ENCODE measurements around the gene CRELD2. TPM values are rescaled to one million over a fixed set of nuclear protein-coding genes. Genes with fewer than 3 reads are reported as not detected.

The CRELD2 gene
- total RNA-seq, 4 donors from 2014 or later: 9.3 to 29.4 (median 21.5) TPM

DNA sequence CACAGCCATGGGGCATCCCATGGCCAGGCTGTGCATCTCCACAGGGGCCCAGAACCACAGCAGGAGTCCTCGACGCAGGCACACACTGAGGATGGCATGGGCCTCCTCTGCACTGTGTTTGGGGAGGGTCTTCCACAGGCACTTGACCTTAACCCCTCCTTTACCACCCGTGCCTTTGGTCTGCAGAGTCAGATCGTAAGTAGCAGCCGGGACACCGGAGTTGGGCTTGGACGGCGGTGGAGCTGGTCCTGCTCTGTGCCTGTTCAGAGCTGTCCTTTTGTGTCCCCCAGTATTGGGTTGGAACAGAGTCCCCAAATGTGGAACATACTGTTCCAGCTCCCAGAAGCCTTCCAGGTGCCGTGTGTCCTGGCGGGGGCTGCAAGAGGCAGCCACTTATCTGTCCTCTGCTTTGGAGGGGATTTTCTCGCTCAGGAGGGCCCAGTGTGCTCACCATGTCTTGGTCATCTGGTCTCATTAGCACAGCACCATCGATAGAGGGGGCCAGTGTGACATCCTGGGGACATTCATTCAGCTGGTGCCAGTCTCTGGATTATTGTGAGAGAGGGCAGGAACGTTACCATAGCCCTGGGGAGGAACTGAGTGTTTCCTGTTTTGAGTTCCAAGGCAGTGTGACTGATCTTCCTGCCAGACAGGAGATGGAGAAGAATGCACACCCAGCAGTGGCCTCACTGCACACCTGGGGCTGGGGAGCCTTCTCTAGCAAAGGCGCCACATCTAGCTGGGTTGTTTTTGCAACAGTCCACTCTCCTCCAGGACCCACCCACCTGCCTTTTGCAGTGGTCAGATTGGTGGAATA is 12.4 kb downstream of the CRELD2 start:
- H3K4me3 ChIP-seq: no peak overlapping the region
- H3K9me3 ChIP-seq: no peaks in the 10 kb centered on the region
- peaks cover 70% of the 10 kb centered on the region for H3K4me1 ChIP-seq
- WGBS: 31% methylated on average over 14 of the region's 14 CpGs
- peak overlapping the region; percentile 22 for H3K27ac ChIP-seq
- H3K36me3 ChIP-seq: peaks cover 1% of the 10 kb centered on the region
- peaks cover 5% of the 10 kb centered on the region for H3K27me3 ChIP-seq
- no peak for DNase-seq (ENCODE audit: low spot score in 2 of 2)
- TF ChIP-seq POLR2AphosphoS5 (IDR thresholded peaks at IDR 0.05) (peak in 2 of 3 donors; percentile 17 to 23), POLR2A (IDR thresholded peaks at IDR 0.05) (no peak), EP300 (IDR thresholded peaks at IDR 0.05) (no peak)
- TF ChIP-seq, protein P1, sequence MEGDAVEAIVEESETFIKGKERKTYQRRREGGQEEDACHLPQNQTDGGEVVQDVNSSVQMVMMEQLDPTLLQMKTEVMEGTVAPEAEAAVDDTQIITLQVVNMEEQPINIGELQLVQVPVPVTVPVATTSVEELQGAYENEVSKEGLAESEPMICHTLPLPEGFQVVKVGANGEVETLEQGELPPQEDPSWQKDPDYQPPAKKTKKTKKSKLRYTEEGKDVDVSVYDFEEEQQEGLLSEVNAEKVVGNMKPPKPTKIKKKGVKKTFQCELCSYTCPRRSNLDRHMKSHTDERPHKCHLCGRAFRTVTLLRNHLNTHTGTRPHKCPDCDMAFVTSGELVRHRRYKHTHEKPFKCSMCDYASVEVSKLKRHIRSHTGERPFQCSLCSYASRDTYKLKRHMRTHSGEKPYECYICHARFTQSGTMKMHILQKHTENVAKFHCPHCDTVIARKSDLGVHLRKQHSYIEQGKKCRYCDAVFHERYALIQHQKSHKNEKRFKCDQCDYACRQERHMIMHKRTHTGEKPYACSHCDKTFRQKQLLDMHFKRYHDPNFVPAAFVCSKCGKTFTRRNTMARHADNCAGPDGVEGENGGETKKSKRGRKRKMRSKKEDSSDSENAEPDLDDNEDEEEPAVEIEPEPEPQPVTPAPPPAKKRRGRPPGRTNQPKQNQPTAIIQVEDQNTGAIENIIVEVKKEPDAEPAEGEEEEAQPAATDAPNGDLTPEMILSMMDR (IDR thresholded peaks at IDR 0.05): peak; percentile 31 to 49

DNA sequence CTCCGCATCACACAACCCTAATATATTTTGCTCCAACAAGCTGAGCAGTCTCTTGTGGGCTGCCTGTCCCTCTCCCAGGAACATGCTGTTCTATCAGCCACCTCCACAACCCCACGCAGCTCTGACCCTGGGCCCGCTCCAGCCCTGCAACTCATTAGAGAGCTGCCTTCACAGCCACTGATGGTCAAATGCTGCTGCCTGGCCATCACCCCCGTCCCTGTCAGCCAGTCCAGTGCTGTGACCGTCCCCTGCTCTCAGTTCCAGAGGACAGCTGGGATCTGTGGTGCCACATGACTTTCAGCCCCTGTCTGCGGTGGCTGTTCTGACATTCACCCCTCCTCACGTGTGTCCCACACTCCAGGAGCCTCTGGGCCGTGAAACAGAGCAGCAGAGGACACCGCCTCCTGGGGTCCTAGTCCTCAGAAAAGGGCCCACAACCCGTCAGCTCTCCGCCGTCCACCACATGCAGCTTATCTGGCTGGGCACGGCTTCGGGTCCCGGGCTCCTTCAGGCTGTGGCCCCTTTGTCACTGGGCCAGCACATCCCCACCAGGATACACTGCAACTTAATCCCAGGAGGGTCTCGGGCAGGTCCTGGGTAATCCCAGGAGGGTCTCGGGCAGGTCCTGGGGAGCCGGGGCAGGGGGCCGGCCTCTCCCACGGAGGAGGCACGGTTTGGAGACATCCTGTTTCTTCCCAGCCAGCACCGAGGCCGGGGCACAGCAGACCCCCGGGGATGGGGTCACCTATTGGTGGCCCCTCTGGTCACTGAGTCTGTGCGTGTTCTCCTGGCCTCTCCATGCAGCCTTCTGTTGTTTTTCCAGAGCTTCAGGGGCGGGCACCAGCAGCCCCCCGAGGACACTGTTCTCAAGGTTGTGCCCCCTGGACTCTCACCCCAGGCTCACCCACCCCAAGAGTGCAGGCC is 15.1 kb downstream of the CRELD2 start:
- Histone ChIP-seq H3K27ac (peak overlapping the region; percentile 98), H3K4me1 (peaks cover 93% of the 10 kb centered on the region), H3K36me3 (no peaks in the 10 kb centered on the region), H3K9me3 (no peaks in the 10 kb centered on the region), H3K27me3 (peaks cover 5% of the 10 kb centered on the region), H3K4me3 (peak overlapping the region; percentile 61)
- WGBS: 75% methylated on average over 14 of the region's 27 CpGs
- DNase-seq (ENCODE audit: low spot score in 2 of 2): no peak
- peak in 1 of 2 donors; percentile 27 for TF ChIP-seq POLR2A (IDR thresholded peaks at IDR 0.05)
- TF ChIP-seq EP300 (IDR thresholded peaks at IDR 0.05): no peak
- TF ChIP-seq, protein P1 (IDR thresholded peaks at IDR 0.05): no peak
- peak in 1 of 3 donors; percentile 50 for TF ChIP-seq POLR2AphosphoS5 (IDR thresholded peaks at IDR 0.05)

DNA sequence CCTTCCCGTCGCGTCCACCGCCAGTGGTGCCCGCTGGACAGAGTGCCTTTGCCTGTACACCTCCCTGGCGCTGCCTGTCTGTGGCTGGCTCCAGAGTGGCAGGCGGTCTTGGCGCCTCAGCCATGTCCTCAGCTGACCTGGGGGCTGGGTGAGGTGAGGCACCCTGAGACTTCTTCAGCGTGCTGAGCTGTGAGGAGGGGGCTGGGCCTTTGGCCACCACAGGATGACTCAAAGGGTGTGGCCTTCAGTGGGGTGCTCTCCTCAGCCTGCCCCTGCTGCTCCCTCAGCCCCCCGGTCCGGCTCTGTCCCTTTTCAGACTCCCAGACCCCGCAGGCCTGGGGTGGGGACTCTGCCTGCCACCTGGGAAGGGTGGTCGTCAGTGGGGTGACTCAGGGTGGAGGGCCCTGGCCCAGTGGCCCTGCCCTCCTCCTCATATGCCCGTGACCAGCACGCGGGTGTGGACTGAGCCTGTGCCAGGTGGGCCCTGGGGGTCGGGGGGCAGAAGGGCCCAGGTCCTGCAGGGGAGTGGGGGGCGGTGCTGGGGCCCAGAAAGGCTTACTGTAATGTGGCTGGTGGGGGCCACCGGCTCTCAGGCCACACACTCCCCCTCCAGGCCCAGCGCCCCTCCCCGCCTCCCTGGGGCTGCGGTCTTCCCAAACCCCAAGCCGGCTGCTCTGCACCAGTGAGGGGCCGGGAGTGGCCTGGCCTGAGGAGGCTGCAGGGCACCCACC is 15.9 kb downstream of the CRELD2 start:
- Histone ChIP-seq H3K36me3 (no peaks in the 10 kb centered on the region), H3K9me3 (no peaks in the 10 kb centered on the region), H3K27ac (peak overlapping the region; percentile 98), H3K27me3 (no peaks in the 10 kb centered on the region), H3K4me3 (peak overlapping the region; percentile 61), H3K4me1 (peaks cover 91% of the 10 kb centered on the region)
- no peak for DNase-seq (ENCODE audit: low spot score in 2 of 2)
- TF ChIP-seq POLR2AphosphoS5 (IDR thresholded peaks at IDR 0.05) (no peak), POLR2A (IDR thresholded peaks at IDR 0.05) (no peak), EP300 (IDR thresholded peaks at IDR 0.05) (no peak)
- TF ChIP-seq, protein P1 (IDR thresholded peaks at IDR 0.05): no peak
- no CpG with 5 or more reads among the region's 24 CpGs for WGBS

DNA sequence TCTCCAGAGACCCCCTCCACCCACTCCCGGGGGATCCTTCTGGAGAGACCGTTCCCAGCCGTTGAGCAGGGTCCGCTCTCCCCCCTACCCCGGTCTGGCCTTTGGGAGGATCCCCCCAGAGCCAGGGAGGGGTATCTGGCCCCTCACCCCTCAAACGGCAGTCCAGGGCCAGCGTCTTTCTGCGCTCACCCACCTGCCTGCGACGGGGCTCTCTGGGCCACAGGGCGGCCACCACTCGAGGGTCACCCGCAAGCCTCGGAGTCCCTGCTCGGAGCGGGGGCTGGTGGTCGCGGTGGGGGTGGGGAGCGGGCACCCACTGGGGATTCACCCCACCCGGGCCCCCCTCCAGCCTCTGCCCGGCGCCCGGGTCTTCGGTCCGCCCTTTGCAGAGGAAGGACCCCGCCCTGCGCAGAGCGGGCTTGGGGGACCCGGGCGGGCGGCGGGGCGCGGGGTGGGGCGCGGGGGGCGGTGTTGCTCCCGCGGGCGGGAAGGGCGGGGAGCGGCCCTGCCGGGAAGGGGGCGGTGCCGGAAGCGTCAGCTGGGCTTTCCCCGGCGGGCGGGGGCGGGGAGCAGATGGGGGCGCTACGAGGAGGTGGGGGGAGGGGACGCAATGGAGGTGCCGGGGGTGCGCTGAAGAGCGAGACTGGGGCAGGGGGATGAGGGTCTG is 16.6 kb downstream of the CRELD2 start:
- Histone ChIP-seq H3K4me3 (peak overlapping the region; percentile 61), H3K36me3 (no peaks in the 10 kb centered on the region), H3K4me1 (peaks cover 86% of the 10 kb centered on the region), H3K27me3 (no peaks in the 10 kb centered on the region), H3K27ac (peak overlapping the region; percentile 98), H3K9me3 (no peaks in the 10 kb centered on the region)
- WGBS: 0% methylated on average over 2 of the region's 56 CpGs
- DNase-seq (ENCODE audit: low spot score in 2 of 2): no peak
- TF ChIP-seq POLR2A (IDR thresholded peaks at IDR 0.05): peak in 1 of 2 donors; percentile 6
- no peak for TF ChIP-seq POLR2AphosphoS5 (IDR thresholded peaks at IDR 0.05)
- no peak for TF ChIP-seq EP300 (IDR thresholded peaks at IDR 0.05)

DNA sequence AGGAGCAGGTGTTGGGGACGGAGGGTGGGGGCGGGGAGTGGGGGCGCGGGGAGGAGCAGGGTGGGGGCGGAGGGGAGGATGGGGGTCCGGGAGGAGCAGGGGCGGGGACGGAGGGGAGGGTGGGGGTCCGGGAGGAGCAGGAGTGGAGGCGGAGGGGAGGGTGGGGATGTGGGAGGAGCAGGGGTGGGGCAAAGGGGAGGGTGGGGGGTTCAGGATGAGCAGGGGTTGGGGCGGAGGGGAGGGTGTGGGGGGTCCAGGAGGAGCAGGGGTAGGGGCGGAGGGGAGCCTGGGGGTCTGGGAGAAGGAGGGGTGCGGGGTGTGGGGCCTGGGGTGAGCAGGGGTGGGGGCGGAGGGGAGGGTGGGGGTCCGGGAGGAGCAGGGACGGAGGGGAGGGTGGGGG is 17.1 kb downstream of the CRELD2 start:
- H3K4me3 ChIP-seq: peak overlapping the region; percentile 61

More for the DNA sequence above, 17.1 kb downstream of the CRELD2 start:
- H3K36me3 ChIP-seq: no peaks in the 10 kb centered on the region
- no peaks in the 10 kb centered on the region for H3K27me3 ChIP-seq
- H3K9me3 ChIP-seq: no peaks in the 10 kb centered on the region
- H3K27ac ChIP-seq: peak overlapping the region; percentile 98
- H3K4me1 ChIP-seq: peaks cover 80% of the 10 kb centered on the region
- DNase-seq (ENCODE audit: low spot score in 2 of 2): no peak
- no peak for TF ChIP-seq EP300 (IDR thresholded peaks at IDR 0.05)
- no peak for TF ChIP-seq POLR2AphosphoS5 (IDR thresholded peaks at IDR 0.05)
- TF ChIP-seq, protein P1 (IDR thresholded peaks at IDR 0.05): no peak
- no peak for TF ChIP-seq POLR2A (IDR thresholded peaks at IDR 0.05)
- WGBS: 17% methylated on average over 1 of the region's 16 CpGs

All from suprapubic skin (tissue), 4 donors.